ENCODE results near the gene TOGARAM2.

Gene TOGARAM2

DNA sequence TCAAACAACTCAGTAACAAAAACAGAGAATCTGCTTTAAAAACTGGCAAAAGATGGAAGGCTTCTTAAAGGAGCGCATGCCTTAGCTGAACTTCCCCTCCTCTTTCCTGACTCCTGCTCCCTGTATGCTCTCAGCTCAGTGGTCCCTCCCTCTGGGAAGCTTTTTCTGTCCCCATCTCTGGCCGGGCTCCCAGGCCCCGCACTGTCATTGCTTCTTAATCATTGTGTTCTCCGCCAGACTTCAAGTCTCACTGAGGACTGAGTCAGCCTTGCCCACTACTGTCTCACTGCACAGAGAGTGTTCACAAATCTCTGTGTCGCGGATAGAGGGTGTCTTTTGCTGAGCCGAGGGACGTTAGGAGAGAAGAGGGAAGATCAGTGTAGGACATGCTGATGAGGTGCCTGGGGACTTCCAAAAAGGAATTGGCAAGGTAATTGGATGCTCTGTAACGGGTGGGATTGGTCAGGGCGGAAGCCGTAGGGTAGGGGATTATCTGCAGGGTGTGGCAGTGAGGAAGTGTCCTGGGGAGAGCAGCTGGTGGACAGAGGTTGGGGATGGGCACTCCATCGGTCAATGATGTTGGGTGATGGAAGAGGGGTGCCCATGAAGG, 16.2 kb downstream of the TOGARAM2 start:
- no peak overlapping the region for H3K27ac ChIP-seq (ENCODE audit: insufficient read depth, low read depth, low read length, poor library complexity, severe bottlenecking)

DNA sequence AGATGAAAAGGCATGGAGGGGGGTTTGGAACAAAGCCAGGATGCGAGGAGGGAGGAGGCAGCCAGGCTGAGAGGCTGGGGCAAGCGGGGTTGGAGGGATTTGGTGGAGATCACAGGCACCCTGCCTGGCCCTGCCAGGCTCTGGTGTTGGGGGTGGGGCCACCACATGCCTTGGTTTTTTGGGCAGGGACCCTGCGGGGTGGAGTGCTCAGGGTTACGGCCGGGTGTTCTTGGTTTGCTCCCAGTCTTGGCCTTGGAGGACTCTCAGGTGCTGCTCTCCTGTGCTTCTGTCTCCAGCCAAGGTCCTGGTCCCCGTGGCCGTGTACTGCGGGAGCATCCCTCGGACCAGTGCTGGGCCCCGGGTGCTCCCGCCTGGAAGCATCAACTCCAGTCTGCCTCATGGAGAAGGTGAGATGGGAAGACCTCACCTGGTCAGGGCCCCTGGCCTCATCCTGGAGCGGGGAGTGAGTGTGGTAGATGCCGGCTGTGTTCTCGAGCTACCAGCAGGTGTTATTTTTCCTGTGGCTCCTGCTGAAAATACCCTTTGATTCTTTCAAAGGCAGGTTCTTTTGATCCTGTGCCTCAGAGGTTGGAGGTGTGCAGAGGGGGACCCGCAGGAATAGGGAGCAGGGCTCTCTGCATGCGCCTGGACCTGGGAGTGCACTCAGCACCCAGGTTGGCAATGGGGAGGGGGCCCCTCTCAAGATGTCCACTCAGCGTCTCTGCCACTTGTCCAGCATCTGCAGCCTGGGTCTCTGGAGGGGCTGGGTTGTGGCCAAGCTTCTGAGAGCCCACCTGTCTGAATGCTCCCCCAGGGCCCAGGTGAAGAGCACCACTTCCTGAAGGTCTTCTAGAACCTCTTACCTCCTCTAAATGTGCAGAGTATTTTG, 17.0 kb downstream of the TOGARAM2 start:
- H3K27ac ChIP-seq (ENCODE audit: insufficient read depth, low read depth, low read length, poor library complexity, severe bottlenecking): no peak overlapping the region
- no peak overlapping the region for H3K4me3 ChIP-seq (ENCODE audit: insufficient read depth, low read depth, low read length)
- H3K4me1 ChIP-seq (ENCODE audit: control insufficient read depth, insufficient read depth, low read length): peaks cover 5% of the 10 kb centered on the region
- no peaks in the 10 kb centered on the region for H3K9me3 ChIP-seq (ENCODE audit: control insufficient read depth, low read length)
- 93 to 94% methylated on average over 17 of the region's 17 CpGs for WGBS, 2 experiments
- H3K36me3 ChIP-seq (ENCODE audit: control insufficient read depth, insufficient read depth, low read length): no peaks in the 10 kb centered on the region
- no peaks in the 10 kb centered on the region for H3K27me3 ChIP-seq (ENCODE audit: control insufficient read depth, insufficient read depth, low read length, poor library complexity, severe bottlenecking)

More for the DNA sequence above, 16.2 kb downstream of the TOGARAM2 start:
- WGBS, 2 experiments: 78 to 79% methylated on average over 12 of the region's 12 CpGs
- Histone ChIP-seq H3K27me3 (ENCODE audit: control insufficient read depth, insufficient read depth, low read length, poor library complexity, severe bottlenecking) (no peaks in the 10 kb centered on the region), H3K4me3 (ENCODE audit: insufficient read depth, low read depth, low read length) (no peak overlapping the region), H3K9me3 (ENCODE audit: control insufficient read depth, low read length) (no peaks in the 10 kb centered on the region), H3K36me3 (ENCODE audit: control insufficient read depth, insufficient read depth, low read length) (no peaks in the 10 kb centered on the region), H3K4me1 (ENCODE audit: control insufficient read depth, insufficient read depth, low read length) (peaks cover 5% of the 10 kb centered on the region)

DNA sequence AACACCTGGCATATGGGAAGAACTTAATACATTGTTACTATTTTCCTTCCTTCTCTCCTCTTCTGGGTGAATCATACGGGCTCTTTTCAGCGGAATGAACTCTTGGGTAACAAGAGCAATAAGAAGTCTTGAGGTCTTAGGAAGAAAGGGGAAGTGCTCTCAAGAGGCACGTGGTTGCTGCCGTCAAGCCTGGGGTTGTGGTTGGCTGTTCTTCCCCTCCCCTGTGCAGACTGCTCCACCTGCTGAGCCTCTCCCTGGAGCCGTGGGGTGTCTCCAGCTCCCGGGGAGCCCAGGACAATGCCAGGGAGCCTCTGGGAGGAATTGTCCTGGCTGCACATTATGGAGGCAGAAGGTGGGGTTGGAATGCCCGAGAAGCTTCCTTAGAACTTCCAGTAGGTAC, 19.4 kb downstream of the TOGARAM2 start:
- Histone ChIP-seq H3K36me3 (ENCODE audit: control insufficient read depth, insufficient read depth, low read length) (no peaks in the 10 kb centered on the region), H3K4me1 (ENCODE audit: control insufficient read depth, insufficient read depth, low read length) (peaks cover 5% of the 10 kb centered on the region), H3K9me3 (ENCODE audit: control insufficient read depth, low read length) (no peaks in the 10 kb centered on the region), H3K27me3 (ENCODE audit: control insufficient read depth, insufficient read depth, low read length, poor library complexity, severe bottlenecking) (no peaks in the 10 kb centered on the region), H3K4me3 (ENCODE audit: insufficient read depth, low read depth, low read length) (no peak overlapping the region), H3K27ac (ENCODE audit: insufficient read depth, low read depth, low read length, poor library complexity, severe bottlenecking) (no peak overlapping the region)
- WGBS, 2 experiments: 84% methylated on average over 7 of the region's 7 CpGs

DNA sequence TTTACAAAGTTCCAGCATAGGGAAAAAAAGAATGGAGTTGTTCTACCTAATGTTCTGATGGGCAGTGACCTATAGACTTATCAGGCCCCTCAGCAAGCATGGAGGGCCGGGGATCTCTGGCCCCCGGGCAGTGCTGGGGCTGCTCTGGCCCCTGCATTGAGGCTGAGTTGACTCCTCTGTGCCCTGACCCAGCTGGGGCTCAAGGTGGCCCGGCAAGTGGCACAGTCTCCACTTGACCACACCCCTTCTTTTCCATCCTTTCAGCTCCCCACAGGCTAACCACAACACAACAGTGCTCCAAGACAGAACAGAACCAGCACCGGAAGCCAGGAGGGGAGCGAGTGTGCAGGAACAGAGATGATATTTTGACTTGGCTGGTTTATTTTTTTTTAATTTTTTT, 19.9 kb downstream of the TOGARAM2 start:
- no peak overlapping the region for H3K4me3 ChIP-seq (ENCODE audit: insufficient read depth, low read depth, low read length)
- H3K4me1 ChIP-seq (ENCODE audit: control insufficient read depth, insufficient read depth, low read length): peaks cover 5% of the 10 kb centered on the region
- no peaks in the 10 kb centered on the region for H3K27me3 ChIP-seq (ENCODE audit: control insufficient read depth, insufficient read depth, low read length, poor library complexity, severe bottlenecking)
- H3K27ac ChIP-seq (ENCODE audit: insufficient read depth, low read depth, low read length, poor library complexity, severe bottlenecking): no peak overlapping the region
- H3K9me3 ChIP-seq (ENCODE audit: control insufficient read depth, low read length): no peaks in the 10 kb centered on the region
- 92 to 93% methylated on average over 5 of the region's 5 CpGs for WGBS, 2 experiments
- H3K36me3 ChIP-seq (ENCODE audit: control insufficient read depth, insufficient read depth, low read length): no peaks in the 10 kb centered on the region

DNA sequence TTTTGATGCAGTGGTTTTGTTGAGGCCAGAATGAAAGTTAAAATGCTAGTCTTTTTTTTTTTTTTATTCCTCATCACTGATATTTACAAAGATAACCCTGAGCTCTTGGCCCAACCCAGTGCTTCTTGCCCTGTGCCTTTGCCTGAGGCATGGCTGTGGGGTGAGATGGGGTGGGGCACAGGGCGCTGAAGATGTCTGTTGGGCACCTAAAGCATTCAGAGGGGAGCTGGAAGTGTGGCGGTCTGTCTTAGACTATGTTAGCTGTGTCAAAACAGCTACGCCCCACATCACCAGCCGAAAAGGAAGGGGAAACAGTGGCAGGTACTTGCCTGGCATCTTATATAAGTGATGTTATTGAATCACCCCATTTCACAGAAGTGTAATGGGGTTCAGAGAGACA, 20.7 kb downstream of the TOGARAM2 start:
- 94 to 95% methylated on average over 4 of the region's 4 CpGs for WGBS, 2 experiments
- H3K4me3 ChIP-seq (ENCODE audit: insufficient read depth, low read depth, low read length): no peak overlapping the region

DNA sequence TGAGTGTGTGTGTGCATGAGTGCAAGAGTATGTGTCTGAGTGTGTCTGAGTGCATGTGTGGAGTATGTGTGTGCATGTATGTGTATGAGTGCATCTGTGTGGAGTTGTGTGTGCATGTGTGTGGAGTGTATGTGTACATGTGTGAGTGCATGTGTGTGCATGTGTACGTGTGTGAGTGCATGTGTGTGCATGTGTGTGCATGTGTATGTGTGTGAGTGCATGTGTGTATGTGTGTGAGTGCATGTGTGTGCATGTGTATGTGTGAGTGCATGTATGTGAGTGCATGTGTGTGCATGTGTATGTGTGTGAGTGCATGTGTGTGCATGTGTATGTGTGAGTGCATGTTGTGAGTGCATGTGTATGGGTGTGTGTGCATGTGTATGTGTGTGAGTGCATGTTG, 23.7 kb downstream of the TOGARAM2 start:
- no peaks in the 10 kb centered on the region for H3K27me3 ChIP-seq (ENCODE audit: control insufficient read depth, insufficient read depth, low read length, poor library complexity, severe bottlenecking)

More for the DNA sequence above, 20.7 kb downstream of the TOGARAM2 start:
- Histone ChIP-seq H3K4me1 (ENCODE audit: control insufficient read depth, insufficient read depth, low read length) (peaks cover 5% of the 10 kb centered on the region), H3K36me3 (ENCODE audit: control insufficient read depth, insufficient read depth, low read length) (no peaks in the 10 kb centered on the region), H3K9me3 (ENCODE audit: control insufficient read depth, low read length) (no peaks in the 10 kb centered on the region), H3K27me3 (ENCODE audit: control insufficient read depth, insufficient read depth, low read length, poor library complexity, severe bottlenecking) (no peaks in the 10 kb centered on the region), H3K27ac (ENCODE audit: insufficient read depth, low read depth, low read length, poor library complexity, severe bottlenecking) (no peak overlapping the region)

DNA sequence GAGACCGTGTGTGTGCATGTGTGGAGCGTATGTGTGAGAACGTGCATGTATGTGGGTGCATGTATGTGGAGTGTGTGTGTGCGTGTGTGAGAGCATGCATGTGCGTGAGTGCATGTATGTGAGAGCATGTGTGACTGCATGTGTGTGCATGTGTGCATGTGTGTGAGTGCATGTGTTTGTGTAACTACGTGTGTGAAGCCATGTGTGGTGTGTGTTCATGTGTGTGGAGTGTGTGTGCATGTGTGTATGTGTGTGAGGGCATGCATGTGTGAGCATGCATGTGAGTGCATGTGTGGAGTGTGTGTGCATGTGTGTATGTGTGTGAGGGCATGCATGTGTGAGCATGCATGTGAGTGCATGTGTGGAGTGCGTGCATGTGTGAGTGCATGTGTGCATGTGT, 24.2 kb downstream of the TOGARAM2 start:
- Histone ChIP-seq H3K4me3 (ENCODE audit: insufficient read depth, low read depth, low read length) (no peak overlapping the region), H3K36me3 (ENCODE audit: control insufficient read depth, insufficient read depth, low read length) (no peaks in the 10 kb centered on the region), H3K9me3 (ENCODE audit: control insufficient read depth, low read length) (no peaks in the 10 kb centered on the region), H3K4me1 (ENCODE audit: control insufficient read depth, insufficient read depth, low read length) (peaks cover 13% of the 10 kb centered on the region), H3K27me3 (ENCODE audit: control insufficient read depth, insufficient read depth, low read length, poor library complexity, severe bottlenecking) (no peaks in the 10 kb centered on the region), H3K27ac (ENCODE audit: insufficient read depth, low read depth, low read length, poor library complexity, severe bottlenecking) (no peak overlapping the region)
- 84 to 86% methylated on average over 7 of the region's 7 CpGs for WGBS, 2 experiments

More for the DNA sequence above, 23.7 kb downstream of the TOGARAM2 start:
- no peaks in the 10 kb centered on the region for H3K9me3 ChIP-seq (ENCODE audit: control insufficient read depth, low read length)
- no peak overlapping the region for H3K27ac ChIP-seq (ENCODE audit: insufficient read depth, low read depth, low read length, poor library complexity, severe bottlenecking)
- H3K4me1 ChIP-seq (ENCODE audit: control insufficient read depth, insufficient read depth, low read length): peaks cover 9% of the 10 kb centered on the region
- 62 to 66% methylated on average over 1 of the region's 1 CpG for WGBS, 2 experiments
- no peak overlapping the region for H3K4me3 ChIP-seq (ENCODE audit: insufficient read depth, low read depth, low read length)
- no peaks in the 10 kb centered on the region for H3K36me3 ChIP-seq (ENCODE audit: control insufficient read depth, insufficient read depth, low read length)

DNA sequence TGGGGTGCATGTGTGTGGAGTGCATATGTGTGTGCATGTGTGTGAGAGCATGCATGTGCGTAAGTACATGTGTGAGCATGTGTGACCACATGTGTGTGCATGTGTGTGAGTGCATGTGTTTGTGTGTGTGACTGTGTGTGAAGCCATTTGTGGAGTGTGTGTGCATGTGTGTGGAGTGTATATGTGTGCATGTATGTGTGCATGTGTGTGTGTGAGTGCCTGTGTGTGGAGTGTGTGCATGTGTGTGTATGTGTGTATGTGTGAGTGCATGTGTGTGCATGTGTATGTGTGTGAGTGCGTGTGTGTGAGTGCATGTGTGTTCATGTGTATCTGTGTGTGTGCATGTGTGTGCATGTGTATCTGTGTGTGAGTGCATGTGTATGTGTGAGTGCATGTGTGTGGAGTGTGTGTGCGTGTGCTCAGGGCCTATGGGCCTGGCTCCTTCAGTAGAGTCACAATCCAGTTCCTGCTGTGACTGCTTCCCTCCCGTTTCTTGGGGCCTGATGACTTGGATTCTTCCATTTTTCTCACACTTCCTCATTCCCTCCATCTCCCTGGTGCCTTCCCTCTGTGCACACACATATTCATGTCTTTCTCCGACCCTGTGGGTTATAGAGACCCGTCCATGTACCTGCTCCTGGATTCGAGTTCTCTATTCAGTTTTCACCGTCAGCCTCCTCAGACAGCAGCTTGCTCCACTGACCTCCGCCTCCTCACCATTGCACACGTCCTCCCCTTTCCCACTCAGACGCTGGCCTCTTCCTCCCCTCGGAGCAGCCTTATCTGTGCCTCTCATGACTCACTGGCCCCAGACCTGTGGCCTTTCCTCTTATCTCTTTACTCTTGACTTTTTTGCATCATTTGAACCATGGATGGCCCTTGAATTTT, 25.2 kb downstream of the TOGARAM2 start:
- WGBS, 2 experiments: 78% methylated on average over 12 of the region's 12 CpGs
- Histone ChIP-seq H3K9me3 (ENCODE audit: control insufficient read depth, low read length) (no peaks in the 10 kb centered on the region), H3K27me3 (ENCODE audit: control insufficient read depth, insufficient read depth, low read length, poor library complexity, severe bottlenecking) (no peaks in the 10 kb centered on the region), H3K4me1 (ENCODE audit: control insufficient read depth, insufficient read depth, low read length) (peaks cover 20% of the 10 kb centered on the region), H3K4me3 (ENCODE audit: insufficient read depth, low read depth, low read length) (no peak overlapping the region), H3K27ac (ENCODE audit: insufficient read depth, low read depth, low read length, poor library complexity, severe bottlenecking) (no peak overlapping the region), H3K36me3 (ENCODE audit: control insufficient read depth, insufficient read depth, low read length) (no peaks in the 10 kb centered on the region)

DNA sequence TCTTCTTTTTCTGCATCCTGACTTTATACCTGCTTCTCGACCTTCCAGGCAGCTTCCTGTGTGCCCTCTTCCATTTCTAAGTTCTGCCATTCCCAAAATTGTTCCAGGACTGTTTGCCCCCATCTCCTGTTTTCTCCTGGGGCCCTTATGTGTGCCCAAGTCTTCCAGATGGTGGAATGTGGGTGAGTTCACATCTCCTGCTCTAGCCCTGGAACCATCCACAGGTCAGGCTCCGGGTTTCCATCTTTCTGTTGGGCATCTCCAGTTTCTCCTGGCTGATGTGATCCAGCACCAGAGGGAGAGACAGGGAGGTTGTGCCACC, 25.8 kb downstream of the TOGARAM2 start:
- Histone ChIP-seq H3K4me1 (ENCODE audit: control insufficient read depth, insufficient read depth, low read length) (peaks cover 26% of the 10 kb centered on the region), H3K9me3 (ENCODE audit: control insufficient read depth, low read length) (no peaks in the 10 kb centered on the region), H3K4me3 (ENCODE audit: insufficient read depth, low read depth, low read length) (no peak overlapping the region), H3K36me3 (ENCODE audit: control insufficient read depth, insufficient read depth, low read length) (no peaks in the 10 kb centered on the region), H3K27me3 (ENCODE audit: control insufficient read depth, insufficient read depth, low read length, poor library complexity, severe bottlenecking) (no peaks in the 10 kb centered on the region), H3K27ac (ENCODE audit: insufficient read depth, low read depth, low read length, poor library complexity, severe bottlenecking) (no peak overlapping the region)
- 83 to 90% methylated on average over 2 of the region's 2 CpGs for WGBS, 2 experiments

DNA sequence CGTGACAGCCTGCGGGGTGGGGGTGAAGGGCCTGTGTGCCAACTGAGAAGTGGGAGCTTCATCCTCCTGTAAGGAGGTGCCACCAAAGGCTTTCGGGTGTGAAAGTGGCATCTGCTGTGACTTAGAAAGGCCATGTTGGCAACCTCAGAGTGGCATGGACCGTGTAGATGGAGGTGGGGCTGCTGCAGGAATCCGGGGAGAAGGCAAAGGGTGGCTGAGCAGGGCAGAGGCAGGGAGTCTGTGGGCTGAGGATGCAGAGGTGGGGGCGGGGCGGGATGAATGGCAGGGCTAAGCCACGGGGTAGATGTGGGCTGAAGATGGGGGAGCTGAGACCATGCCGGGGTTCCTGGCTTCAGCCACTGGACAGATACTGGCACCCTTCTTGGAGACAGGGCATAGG, 28.2 kb downstream of the TOGARAM2 start:
- no peak overlapping the region for H3K4me3 ChIP-seq (ENCODE audit: insufficient read depth, low read depth, low read length)
- H3K9me3 ChIP-seq (ENCODE audit: control insufficient read depth, low read length): no peaks in the 10 kb centered on the region
- H3K27me3 ChIP-seq (ENCODE audit: control insufficient read depth, insufficient read depth, low read length, poor library complexity, severe bottlenecking): no peaks in the 10 kb centered on the region
- H3K4me1 ChIP-seq (ENCODE audit: control insufficient read depth, insufficient read depth, low read length): peaks cover 31% of the 10 kb centered on the region
- no peak overlapping the region for H3K27ac ChIP-seq (ENCODE audit: insufficient read depth, low read depth, low read length, poor library complexity, severe bottlenecking)
- WGBS, 2 experiments: 87 to 88% methylated on average over 9 of the region's 9 CpGs
- no peaks in the 10 kb centered on the region for H3K36me3 ChIP-seq (ENCODE audit: control insufficient read depth, insufficient read depth, low read length)

All from ectodermal cell (in vitro differentiated cells).